Prostate gland (tissue), 2 donors: ENCODE measurements around the gene TBC1D3G.
"Not testable (repeated sequence)": the region's sequence is repeated elsewhere in the genome, so short reads cannot be mapped to it uniquely, and the experiment has no call there.

ENCODE experiments used
- POLR2A ChIP-seq: fragments of 450-650 bp; IDR thresholded peaks from one replicate; pipeline ENCODE4 v1.6.1; 2016; ENCODE audit warnings: antibody characterized with exemption, mild to moderate bottlenecking
- POLR2AphosphoS5 ChIP-seq: sonication (generic); formaldehyde crosslinking; IDR thresholded peaks from one replicate; pipeline ENCODE4 v1.6.1; 2017; ENCODE audit warnings: antibody characterized with exemption
- TF ChIP-seq, protein P1 (sequence below), 4 experiments: fragments of 200-600 bp in 2 of 4; fragments of 450-650 bp in 2 of 4; sonication (generic) in 2 of 4; IDR thresholded peaks; 1 replicate in 3 of 4; 2 replicates in 1 of 4; pipeline ENCODE4 v1.5.1; 2016 to 2019; ENCODE audit warnings: antibody characterized with exemption in 4 of 4, mild to moderate bottlenecking in 2 of 4, moderate library complexity in 2 of 4

DNA sequence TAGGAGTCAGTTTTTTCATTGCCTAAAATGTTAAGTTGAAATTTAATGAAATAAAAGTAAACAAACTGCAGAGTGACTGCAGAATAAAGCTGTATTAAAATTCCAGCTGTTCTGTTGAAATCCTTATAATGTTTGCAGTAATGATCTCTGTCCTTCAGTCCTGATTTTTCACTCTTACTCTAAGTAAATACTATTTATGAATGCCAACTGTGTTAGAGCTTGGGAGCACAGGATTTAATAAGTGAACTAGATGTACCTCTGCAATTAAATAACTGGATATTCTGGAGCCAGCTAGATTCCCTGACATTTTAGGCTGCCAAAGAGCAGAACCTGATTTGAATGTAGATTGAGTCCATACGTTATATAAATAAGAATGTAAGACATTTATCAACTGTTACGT is 7.9 kb upstream of the TBC1D3G start:
- TF ChIP-seq, protein P1, sequence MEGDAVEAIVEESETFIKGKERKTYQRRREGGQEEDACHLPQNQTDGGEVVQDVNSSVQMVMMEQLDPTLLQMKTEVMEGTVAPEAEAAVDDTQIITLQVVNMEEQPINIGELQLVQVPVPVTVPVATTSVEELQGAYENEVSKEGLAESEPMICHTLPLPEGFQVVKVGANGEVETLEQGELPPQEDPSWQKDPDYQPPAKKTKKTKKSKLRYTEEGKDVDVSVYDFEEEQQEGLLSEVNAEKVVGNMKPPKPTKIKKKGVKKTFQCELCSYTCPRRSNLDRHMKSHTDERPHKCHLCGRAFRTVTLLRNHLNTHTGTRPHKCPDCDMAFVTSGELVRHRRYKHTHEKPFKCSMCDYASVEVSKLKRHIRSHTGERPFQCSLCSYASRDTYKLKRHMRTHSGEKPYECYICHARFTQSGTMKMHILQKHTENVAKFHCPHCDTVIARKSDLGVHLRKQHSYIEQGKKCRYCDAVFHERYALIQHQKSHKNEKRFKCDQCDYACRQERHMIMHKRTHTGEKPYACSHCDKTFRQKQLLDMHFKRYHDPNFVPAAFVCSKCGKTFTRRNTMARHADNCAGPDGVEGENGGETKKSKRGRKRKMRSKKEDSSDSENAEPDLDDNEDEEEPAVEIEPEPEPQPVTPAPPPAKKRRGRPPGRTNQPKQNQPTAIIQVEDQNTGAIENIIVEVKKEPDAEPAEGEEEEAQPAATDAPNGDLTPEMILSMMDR (IDR thresholded peaks at IDR 0.05) = not testable (repeated sequence)
- TF ChIP-seq POLR2AphosphoS5, POLR2A: not testable (repeated sequence)
